B cell (primary cell): Measurements from ENCODE around the gene SCARB2. TPM values are rescaled to one million over a fixed set of nuclear protein-coding genes. Genes with fewer than 3 reads are reported as not detected.

ENCODE experiments used
- ATAC-seq: fragments of 200-7000 bp; cut with Tn5 transposase; one replicate; pipeline ENCODE4 v1.10.0; 2021; ENCODE audit warnings: low read depth, mild to moderate bottlenecking, moderate number of reproducible peaks, moderate library complexity
- CTCF ChIA-PET: fragments of 350-600 bp; sonication (Branson Sonifier 250); formaldehyde crosslinking; loops from one replicate; lab custom pipeline; 2021; ENCODE audit warnings: antibody characterized with exemption, inconsistent platforms; lab: Charles Lee
- POLR2A ChIA-PET: fragments of 350-600 bp; sonication (Branson Sonifier 250); formaldehyde crosslinking; loops from one replicate; lab custom pipeline; 2021; ENCODE audit warnings: antibody characterized with exemption; lab: Charles Lee
- DNase-seq: peaks from one replicate; pipeline ENCODE4 v3.0.0; 2013
- H2AFZ ChIP-seq: 2 replicates; pipeline ENCODE4 v1.6.1; 2012; ENCODE audit warnings: mild to moderate bottlenecking, low read depth, low read length; ENCODE audit not compliant: insufficient read depth, poor library complexity, severe bottlenecking
- H3K27ac ChIP-seq, 2 donors: 1 replicate in 1 of 2; 2 replicates in 1 of 2; pipeline ENCODE4 v1.5.1; 2012 to 2013; ENCODE audit warnings: low read length in 2 of 2, mild to moderate bottlenecking in 2 of 2, moderate library complexity in 1 of 2
- H3K27me3 ChIP-seq, 4 experiments: fragments of 200-600 bp in 1 of 4; sonication (generic) in 1 of 4; replicated peaks in 1 of 4; 1 replicate in 2 of 4; 2 replicates in 2 of 4; pipeline versions ENCODE4 v1.6.1 to v1.7.0; 2013 to 2016; ENCODE audit warnings: low read length in 3 of 4, mild to moderate bottlenecking in 2 of 4, mixed read lengths in 1 of 4, moderate library complexity in 1 of 4; ENCODE audit not compliant: insufficient read depth in 4 of 4, control insufficient read depth in 3 of 4; ENCODE audit errors: control extremely low read depth in 1 of 4
- H3K36me3 ChIP-seq, 2 experiments: replicated peaks in 1 of 2; 1 replicate in 1 of 2; 2 replicates in 1 of 2; pipeline versions ENCODE4 v1.6.1 to v1.7.1; 2013; ENCODE audit warnings: low read length in 1 of 2; ENCODE audit not compliant: insufficient read depth in 2 of 2, control insufficient read depth in 1 of 2; ENCODE audit errors: control extremely low read depth in 1 of 2, extremely low read depth in 1 of 2
- H3K4me1 ChIP-seq, 2 donors: fragments of 200-600 bp in 1 of 2; sonication (generic) in 1 of 2; 1 replicate in 1 of 2; 2 replicates in 1 of 2; pipeline versions ENCODE4 v1.5.1 to v1.6.1; 2013 to 2017; ENCODE audit warnings: low read length in 2 of 2; ENCODE audit not compliant: control insufficient read depth in 2 of 2, insufficient read depth in 2 of 2
- H3K4me2 ChIP-seq: replicated peaks from 2 replicates; pipeline ENCODE3; 2012; ENCODE audit warnings: mild to moderate bottlenecking, low read depth, low read length; ENCODE audit not compliant: poor library complexity, severe bottlenecking
- H3K4me3 ChIP-seq, 5 experiments: fragments of 200-600 bp in 1 of 5; sonication (generic) in 1 of 5; 1 replicate in 3 of 5; 2 replicates in 2 of 5; pipeline versions ENCODE4 v1.5.1 to v1.7.0; 2011 to 2016; ENCODE audit warnings: low read length in 4 of 5, mild to moderate bottlenecking in 4 of 5, low read depth in 2 of 5, control low read depth in 1 of 5, moderate library complexity in 1 of 5; ENCODE audit not compliant: insufficient read depth in 1 of 5; ENCODE audit errors: control extremely low read depth in 1 of 5, extremely low read depth in 1 of 5
- H3K79me2 ChIP-seq: fragments of 200-600 bp; sonication (generic); one replicate; pipeline ENCODE4 v1.6.0; 2016; ENCODE audit warnings: low read length; ENCODE audit not compliant: control insufficient read depth, insufficient read depth
- H3K9ac ChIP-seq: fragments of 200-600 bp; sonication (generic); 2 replicates; pipeline ENCODE4 v1.6.1; 2017; ENCODE audit warnings: mild to moderate bottlenecking, low read length, moderate library complexity
- H3K9me3 ChIP-seq, 3 donors: one replicate each; pipeline versions ENCODE4 v1.6.1 to v1.7.1; 2013; ENCODE audit warnings: low read length in 2 of 3; ENCODE audit not compliant: control insufficient read depth in 2 of 3, insufficient read depth in 1 of 3; ENCODE audit errors: control extremely low read depth in 1 of 3
- H4K20me1 ChIP-seq: 2 replicates; pipeline ENCODE4 v1.6.0; 2012; ENCODE audit warnings: mild to moderate bottlenecking, low read length; ENCODE audit not compliant: insufficient read depth, control insufficient read depth, poor library complexity, severe bottlenecking
- H3K27ac Mint-ChIP-seq: one replicate; pipeline ENCODE4 v1.8.0; 2021; ENCODE audit warnings: mixed read lengths
- H3K27me3 Mint-ChIP-seq: one replicate; pipeline ENCODE4 v1.8.0; 2021; ENCODE audit warnings: mixed read lengths
- H3K4me1 Mint-ChIP-seq: one replicate; pipeline ENCODE4 v1.8.0; 2021; ENCODE audit warnings: mixed read lengths
- H3K4me3 Mint-ChIP-seq: one replicate; pipeline ENCODE4 v1.8.0; 2021; ENCODE audit warnings: mixed read lengths
- H3K9me3 Mint-ChIP-seq: one replicate; pipeline ENCODE4 v1.8.0; 2022; ENCODE audit warnings: mixed read lengths; ENCODE audit not compliant: insufficient read depth
- EZH2 ChIP-seq: IDR thresholded peaks from 2 replicates; pipeline ENCODE4 v1.6.1; 2012; ENCODE audit warnings: borderline replicate concordance, low read depth, mild to moderate bottlenecking, moderate library complexity, low read length; ENCODE audit not compliant: insufficient read depth, poor library complexity, severe bottlenecking
- WGBS: methylation state at CpG from one replicate; pipeline ENCODE4 v1.1.5; 2013; ENCODE audit warnings: missing lambda C conversion rate; ENCODE audit not compliant: insufficient coverage; 5-methylcytosine and 5-hydroxymethylcytosine counted together
- intact Hi-C: fragments of 100-400 bp; cut with micrococcal nuclease; formaldehyde crosslinking; loops from one replicate; pipeline ENCODE4 v1.10.0; 2022
- polyA plus RNA-seq: library from polyadenylated mRNA; depleted of rRNA; stranded (reverse); fragments of >200 nt; gene quantifications from 2 replicates; pipeline ENCODE4 v1.2.3, GENCODE V29; 2012
- total RNA-seq, 2 donors: library from RNA; stranded (reverse); fragments of 120-200 nt in 1 of 2; gene quantifications; 1 replicate in 1 of 2; 2 replicates in 1 of 2; pipeline versions ENCODE4 v1.2.3 to v1.2.4, GENCODE V29; 2013 to 2022
- TF ChIP-seq, protein P1 (sequence below): fragments of 200-600 bp; IDR thresholded peaks from one replicate; pipeline ENCODE4 v1.8.0; 2022; ENCODE audit warnings: antibody characterized with exemption, mild to moderate bottlenecking

SCARB2 gene
- total and polyA plus RNA-seq, 2 donors (not counting 1 experiment from before 2014, with no cell fraction given) = 7.8 to 30.3 TPM

DNA sequence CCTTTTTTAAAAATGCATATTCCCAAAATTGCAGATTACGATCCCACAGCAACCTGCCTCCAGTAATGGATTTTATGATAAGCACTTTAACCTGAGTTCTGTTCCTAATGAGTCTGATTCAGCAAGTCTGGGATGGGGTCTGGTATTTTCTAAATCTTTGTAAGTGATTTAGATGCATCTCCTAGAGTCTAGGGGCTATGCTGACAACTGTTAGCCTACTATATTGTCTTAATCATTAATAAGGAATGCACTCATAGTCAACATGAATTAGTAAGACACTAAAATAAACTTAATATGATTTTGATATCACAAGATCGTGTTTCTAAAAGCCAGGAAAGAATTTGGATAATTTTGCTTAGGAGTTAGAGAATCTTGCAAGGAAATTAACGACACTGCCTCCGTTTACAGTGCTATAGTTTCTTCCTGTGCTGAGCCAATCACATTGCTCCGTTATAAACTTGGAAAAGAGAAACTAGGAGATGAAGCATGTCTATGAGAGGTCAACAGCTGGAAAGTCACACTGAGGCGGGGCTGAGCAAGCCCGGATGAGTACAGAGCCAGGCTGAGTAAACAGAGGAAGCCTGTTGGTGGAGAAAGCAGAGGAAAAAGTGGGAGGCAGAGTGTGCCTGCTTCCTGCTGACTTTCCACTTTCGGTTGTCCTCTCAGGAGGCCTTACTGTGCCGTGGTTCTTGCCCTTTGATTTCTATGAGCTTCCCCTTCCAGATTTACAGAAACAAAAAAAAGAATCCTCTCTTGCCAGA is 5.4 kb downstream of the SCARB2 start:
- WGBS = 11% methylated on average over 6 of the region's 9 CpGs
- intact Hi-C loops = no loop called here
- Histone ChIP-seq H4K20me1 (peaks cover 7% of the 10 kb centered on the region), H3K27me3 (no peaks in the 10 kb centered on the region), H3K27ac (peak overlapping the region in 1 of 2 donors; percentile 53), H3K36me3 (no peaks in the 10 kb centered on the region), H3K9me3 (no peaks in the 10 kb centered on the region), H3K4me3 (no peak overlapping the region), H3K79me2 (peaks cover 61% of the 10 kb centered on the region), H3K4me1 (peaks cover 38 to 41% of the 10 kb centered on the region in 2 donors), H3K4me2 (no peak overlapping the region), H2AFZ (no peak overlapping the region), H3K9ac (no peak overlapping the region)
- Mint-ChIP-seq H3K27ac (no peak overlapping the region), H3K27me3 (no peaks in the 10 kb centered on the region), H3K9me3 (no peaks in the 10 kb centered on the region), H3K4me1 (peaks cover 46% of the 10 kb centered on the region), H3K4me3 (no peak overlapping the region)
- CTCF ChIA-PET = interaction anchor here (0.7 to 3.3 kb wide), 3 partner anchors 9 to 236 kb away, joined by 3 to 13 read pairs (median 3); no protein-coding TSS in a partner anchor
- ATAC-seq = no peak
- POLR2A ChIA-PET = no interaction called here
- no peak for TF ChIP-seq EZH2
- TF ChIP-seq, protein P1, sequence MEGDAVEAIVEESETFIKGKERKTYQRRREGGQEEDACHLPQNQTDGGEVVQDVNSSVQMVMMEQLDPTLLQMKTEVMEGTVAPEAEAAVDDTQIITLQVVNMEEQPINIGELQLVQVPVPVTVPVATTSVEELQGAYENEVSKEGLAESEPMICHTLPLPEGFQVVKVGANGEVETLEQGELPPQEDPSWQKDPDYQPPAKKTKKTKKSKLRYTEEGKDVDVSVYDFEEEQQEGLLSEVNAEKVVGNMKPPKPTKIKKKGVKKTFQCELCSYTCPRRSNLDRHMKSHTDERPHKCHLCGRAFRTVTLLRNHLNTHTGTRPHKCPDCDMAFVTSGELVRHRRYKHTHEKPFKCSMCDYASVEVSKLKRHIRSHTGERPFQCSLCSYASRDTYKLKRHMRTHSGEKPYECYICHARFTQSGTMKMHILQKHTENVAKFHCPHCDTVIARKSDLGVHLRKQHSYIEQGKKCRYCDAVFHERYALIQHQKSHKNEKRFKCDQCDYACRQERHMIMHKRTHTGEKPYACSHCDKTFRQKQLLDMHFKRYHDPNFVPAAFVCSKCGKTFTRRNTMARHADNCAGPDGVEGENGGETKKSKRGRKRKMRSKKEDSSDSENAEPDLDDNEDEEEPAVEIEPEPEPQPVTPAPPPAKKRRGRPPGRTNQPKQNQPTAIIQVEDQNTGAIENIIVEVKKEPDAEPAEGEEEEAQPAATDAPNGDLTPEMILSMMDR = no peak
- DNase-seq = no peak

DNA sequence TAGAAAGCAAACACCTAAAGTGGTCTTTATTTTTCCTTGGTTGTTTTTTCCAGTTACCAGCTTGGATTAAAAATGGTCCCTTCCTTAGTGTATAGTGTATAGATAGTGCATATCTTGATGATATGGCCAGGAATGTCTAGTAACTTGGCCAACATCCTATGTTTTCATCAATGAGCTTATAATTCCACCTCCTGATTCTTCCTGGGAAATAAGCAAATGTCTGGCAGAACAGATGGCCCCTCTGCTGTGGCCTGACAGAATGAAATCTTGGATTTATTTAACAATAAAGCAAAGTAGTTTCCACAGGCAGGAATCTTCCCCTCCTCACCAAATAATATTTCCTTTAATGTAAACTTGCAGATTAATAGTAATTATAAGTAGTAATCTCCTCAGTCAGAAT is 6.1 kb downstream of the SCARB2 start:
- Histone ChIP-seq H3K9me3 (no peaks in the 10 kb centered on the region), H3K4me2 (no peak overlapping the region), H3K79me2 (peaks cover 62% of the 10 kb centered on the region), H4K20me1 (peaks cover 7% of the 10 kb centered on the region), H3K27ac (no peak overlapping the region), H3K9ac (no peak overlapping the region), H3K4me1 (peaks cover 31 to 37% of the 10 kb centered on the region in 2 donors), H3K36me3 (no peaks in the 10 kb centered on the region), H3K4me3 (no peak overlapping the region), H3K27me3 (no peaks in the 10 kb centered on the region), H2AFZ (no peak overlapping the region)
- ChIA-PET CTCF (no interaction called here), POLR2A (no interaction called here)
- DNase-seq (no peak), ATAC-seq (no peak)
- intact Hi-C loops = no loop called here
- Mint-ChIP-seq H3K4me3 (no peak overlapping the region), H3K4me1 (peaks cover 40% of the 10 kb centered on the region), H3K9me3 (no peaks in the 10 kb centered on the region), H3K27ac (no peak overlapping the region), H3K27me3 (no peaks in the 10 kb centered on the region)
- TF ChIP-seq, protein P1 = no peak
- TF ChIP-seq EZH2 = no peak
